T-helper 2 cell (primary cell): Measurements from ENCODE around the gene C1R.
A peak's percentile ranks its signal among the peaks of the same experiment; 100 is the strongest.
"Not testable (repeated sequence)": the region's sequence is repeated elsewhere in the genome, so short reads cannot be mapped to it uniquely, and the experiment has no call there.

Source experiments
- DNase-seq, 5 experiments: peaks; one replicate each; pipeline versions ENCODE4 v3.0.0 to v3.0.0-alpha.2; 2012 to 2022

C1R gene

DNA sequence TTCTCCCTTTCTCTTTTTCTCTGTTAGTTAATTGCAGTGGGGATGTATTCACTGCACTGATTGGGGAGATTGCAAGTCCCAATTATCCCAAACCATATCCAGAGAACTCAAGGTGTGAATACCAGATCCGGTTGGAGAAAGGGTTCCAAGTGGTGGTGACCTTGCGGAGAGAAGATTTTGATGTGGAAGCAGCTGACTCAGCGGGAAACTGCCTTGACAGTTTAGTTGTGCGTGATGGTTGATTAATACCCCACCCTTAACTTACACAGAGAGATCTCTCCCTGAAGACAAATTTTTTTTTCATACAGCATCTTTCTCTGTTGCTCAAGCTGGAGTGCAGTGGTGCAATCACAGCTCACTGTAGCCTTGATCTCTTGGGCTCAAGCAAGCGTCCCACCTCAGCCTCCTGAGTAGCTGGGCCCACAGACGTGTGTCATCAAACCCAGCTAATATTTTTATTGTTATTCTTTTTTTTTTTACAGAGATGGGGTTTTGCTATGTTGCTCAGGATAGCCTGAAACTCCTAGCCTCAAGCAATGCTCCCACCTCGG lies 27.1 kb downstream of the C1R start:
- DNase-seq = no peak

DNA sequence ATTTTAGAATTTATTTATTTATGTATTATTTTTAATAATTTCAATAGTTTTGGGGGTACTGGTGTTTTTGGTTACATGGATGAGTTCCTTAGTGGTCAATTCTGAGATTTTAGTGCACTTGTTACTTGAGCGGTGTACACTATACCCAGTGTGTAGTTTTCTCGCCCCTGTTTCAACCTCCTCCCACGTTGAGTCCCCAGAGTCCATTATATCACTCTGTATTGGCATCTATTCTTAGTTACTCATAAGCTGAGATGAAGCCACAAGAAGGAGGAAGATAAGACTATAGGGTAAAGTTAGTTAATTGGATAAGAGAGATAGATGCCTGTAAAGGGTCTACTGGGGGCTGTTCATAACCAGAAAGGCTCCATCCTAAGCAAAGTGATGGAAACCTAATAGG lies 27.7 kb downstream of the C1R start:
- DNase-seq = no peak

DNA sequence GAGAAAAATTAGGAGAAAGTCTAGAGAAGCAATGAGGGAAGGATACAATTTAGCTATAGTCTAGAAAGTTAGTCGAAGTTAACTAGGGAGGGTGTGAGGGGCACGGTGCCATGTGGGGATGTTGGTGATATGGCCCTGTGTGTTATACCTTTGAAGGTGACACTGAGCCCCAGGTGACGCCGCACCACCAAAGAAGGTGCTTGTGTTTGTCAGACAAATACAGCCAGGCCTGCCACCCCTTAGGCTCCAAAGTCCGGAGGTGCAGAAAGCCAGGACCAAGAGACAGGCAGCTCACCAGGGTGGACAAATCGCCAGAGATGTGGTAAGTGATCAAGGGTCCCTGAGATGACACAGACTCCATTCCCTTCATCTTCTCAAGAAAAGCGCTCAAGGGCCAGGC lies 30.6 kb downstream of the C1R start:
- no peak for DNase-seq

DNA sequence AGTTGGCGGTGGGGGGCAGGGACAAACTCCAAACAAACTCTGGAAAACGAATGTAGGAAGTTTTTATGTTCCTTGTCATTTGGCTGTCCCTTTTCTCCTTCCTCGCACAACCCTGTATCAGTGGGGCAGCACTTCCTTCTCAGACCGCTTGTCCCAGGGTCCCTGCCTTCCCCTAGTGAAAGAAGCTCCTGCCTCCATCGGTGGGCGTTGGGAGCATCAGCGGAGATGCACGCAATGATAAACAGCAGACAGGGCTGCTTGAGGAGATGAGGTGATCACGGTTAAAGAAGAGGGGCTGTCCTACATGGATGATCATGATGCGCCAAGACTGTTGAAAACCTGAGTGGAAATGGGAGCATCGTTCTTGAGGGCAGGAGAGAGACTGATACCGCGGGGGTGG lies 31.1 kb downstream of the C1R start:
- no peak for DNase-seq

DNA sequence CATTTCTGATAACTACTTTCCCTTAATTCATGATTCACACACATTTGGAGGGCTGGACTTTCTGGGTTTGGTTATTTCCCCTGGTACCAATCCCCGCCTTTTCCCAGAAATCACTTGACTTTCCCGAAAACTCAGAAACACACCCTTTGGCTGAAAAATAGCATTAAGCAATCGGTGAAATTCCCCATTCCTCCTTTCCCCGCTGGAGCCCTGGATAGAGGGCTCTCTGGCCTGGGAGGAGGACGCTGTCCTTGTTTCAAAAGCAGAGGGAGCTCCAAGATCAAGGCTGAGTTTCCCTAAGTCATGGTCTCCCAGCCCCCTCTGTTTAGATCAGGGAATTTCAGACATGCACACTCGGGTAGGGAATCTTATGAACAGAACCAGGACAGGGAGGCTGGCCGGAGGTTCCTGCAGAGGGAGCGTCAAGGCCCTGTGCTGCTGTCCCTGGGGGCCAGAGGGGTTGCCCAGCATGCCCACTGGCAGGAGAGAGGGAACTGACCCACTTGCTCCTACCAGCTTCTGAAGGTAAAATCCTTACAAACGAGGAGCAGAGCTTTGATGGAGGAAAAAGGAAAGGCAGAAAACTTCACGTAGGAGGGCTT lies 31.8 kb downstream of the C1R start, which contains the start of gene C1S:
TSS of gene C1S (plus strand) at position 366 of the 602 bp plus-strand sequence. CDS start 1,195 bp downstream, outside the sequence.
- no peak for DNase-seq

DNA sequence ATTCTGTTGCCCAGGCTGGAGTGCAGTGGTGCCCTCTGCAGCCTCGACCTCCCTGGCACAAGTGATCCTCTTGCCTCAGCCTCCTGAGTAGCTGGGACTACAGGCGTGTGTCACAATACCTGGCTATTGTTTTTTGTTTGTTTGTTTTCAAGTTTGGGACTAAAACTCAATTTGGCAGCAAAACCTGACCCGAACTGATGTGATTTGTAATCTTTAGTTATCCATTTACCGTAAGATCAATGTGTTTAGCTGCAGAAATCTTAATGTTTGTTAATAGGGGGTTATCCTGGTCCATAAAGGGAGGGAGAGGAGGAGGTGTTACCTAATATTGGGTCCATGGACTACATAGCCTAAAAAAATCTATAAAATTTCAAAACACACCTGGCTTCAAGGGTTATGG lies 32.5 kb downstream of the C1R start:
- no peak for DNase-seq

DNA sequence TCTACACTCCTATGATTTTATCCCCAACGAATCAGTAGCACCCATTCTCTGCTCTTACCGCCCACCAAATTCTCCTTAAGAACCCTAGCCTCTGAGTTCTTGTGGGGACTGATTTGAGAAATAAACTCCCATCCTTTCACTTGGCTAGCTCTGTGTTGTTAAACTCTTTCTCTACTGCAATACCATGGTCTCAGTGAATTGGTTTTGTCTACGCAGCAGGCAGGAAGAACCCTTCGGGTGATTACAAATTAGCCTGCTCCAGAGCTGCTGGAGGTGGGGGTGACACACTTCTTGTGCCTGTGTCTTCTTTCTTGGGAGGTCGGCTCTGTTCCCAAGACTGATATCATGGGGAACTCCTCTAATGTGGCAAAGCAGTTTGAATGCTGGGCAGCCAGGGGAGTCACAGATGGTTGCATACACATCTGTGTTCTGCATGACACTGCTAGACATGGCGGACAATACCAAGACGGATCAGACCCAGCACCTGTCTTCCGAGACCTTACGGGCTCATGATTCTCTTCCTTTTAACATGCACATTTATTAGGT lies 33.3 kb downstream of the C1R start:
- DNase-seq = no peak

DNA sequence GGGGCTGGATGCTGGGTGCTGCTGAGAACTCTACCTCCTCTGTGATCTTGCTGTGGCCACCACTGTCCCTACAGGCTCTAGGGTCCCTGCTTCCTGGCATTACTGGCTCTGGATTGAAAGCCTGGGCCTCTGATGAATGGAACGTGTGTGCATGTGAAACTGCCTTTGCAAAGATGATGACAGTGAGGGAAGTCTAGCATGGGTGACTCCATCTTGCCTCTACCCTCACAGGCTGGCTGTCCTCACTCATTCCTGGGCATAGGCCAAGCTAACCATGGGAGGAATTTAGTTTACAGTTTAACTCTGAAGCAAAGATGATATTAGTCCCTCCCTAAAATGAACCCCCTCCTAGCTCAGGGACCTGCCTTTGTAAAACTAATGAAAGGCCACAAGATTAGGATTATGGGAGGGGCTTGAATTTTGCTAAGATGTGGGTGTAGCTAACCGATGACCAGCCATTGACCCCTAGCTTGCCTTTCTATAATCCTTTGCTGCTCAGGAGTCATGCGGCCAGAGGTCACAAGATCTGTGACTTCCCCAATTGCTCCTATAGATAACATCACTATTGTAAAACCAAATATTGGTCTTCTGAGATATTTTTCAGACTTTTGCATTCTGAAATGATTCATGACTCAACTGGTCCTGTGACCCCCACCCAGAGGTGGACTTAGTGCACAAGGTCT lies 33.9 kb downstream of the C1R start:
- DNase-seq = no peak

DNA sequence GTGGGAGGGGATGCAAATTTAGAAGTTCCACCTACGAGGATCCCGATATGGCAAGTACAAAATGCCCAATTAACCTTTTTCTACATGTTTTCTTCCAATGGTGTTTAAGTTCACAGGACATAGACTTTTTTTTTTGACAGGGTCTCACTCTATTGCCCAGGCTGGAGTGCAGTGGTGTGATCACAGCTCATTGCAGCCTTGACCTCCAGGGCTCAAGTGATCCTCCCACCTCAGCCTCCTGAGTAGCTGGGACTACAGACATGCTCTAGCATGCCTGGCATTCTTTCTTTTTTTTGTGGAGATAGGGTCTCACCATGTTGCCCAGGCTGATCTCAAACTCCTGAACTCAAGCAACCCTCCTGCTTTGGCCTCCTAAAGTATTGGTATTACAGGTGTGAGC lies 36.5 kb downstream of the C1R start:
- DNase-seq = not testable (repeated sequence)

DNA sequence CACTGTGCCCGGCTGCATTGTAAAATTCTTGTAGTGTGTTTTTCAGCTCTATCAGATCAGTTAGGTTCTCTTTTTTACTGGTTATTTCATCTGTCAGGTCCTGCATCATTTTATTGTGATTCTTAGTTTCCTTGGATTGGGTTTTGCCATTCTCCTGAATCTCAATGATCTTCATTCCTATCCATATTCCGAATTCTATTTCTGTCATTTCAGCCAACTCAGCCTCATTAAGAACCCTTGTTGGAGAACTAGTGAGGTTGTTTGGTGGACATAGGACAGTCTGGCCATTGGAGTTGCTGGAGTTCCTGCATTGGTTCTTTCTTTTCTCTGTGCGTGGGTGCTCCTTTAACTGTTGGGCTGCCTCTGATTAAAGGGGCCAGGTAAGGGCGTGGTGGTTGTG lies 37.3 kb downstream of the C1R start:
- no peak for DNase-seq

DNA sequence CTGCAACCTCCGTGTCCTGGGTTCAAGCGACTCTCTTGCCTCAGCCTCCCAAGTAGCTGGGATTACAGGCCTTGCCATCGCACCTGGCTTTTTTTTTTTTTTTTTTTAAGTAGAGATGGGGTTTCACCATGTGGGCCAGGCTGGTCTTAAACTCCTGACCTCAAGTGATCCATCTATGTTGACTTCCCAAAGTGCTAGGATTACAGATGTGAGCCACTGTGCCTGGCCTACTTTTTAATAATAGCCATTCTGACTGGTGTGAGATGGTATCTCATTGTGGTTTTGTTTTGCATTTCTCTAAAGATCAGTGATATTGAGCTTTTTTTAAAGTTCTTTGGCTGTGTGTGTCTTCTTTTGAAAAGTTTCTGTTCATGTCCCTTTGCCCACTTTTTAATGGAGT lies 42.3 kb downstream of the C1R start:
- not testable (repeated sequence) for DNase-seq

DNA sequence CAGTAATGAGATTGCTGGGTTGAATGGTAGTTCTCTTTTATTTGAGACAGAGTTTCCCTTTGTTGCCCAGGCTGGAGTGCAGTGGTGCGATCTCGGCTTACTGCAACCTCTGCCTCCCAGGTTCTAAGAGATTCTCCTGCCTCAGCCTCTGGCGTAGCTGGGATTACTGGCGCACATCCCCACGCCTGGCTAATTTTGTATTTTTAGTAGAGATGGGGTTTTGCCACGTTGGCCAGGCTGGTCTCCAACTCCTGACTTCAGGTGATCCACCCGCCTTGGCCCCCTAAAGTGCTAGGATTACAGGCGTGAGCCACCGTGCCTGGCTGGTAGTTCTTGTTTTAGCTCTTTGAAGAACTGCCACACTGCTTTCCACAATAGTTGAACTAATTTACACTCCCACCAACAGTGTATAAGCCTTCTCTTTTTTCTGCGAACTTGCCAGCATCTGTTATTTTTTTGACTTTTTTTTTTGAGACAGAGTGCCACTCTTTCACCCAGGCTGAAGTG lies 42.7 kb downstream of the C1R start:
- not testable (repeated sequence) for DNase-seq

DNA sequence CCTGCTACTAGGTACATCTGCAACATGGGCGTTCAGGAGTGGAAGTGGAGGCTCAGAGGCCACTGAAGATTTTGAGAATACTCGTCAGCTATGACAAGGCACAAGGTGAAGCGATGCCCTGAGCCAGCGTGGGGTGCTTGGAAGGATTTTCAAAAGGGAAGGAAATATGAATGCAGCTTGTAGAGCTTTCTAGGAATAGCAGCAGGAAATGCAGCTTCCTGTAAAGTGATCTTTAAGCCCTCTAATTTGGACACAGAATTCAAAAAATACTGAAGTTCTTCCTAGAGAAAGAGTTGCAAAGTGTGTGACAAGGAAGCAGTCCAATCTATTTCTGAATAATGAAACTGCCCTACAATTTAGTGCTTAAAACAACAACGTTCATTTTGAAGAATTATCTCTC lies 44.9 kb downstream of the C1R start:
- no peak for DNase-seq

DNA sequence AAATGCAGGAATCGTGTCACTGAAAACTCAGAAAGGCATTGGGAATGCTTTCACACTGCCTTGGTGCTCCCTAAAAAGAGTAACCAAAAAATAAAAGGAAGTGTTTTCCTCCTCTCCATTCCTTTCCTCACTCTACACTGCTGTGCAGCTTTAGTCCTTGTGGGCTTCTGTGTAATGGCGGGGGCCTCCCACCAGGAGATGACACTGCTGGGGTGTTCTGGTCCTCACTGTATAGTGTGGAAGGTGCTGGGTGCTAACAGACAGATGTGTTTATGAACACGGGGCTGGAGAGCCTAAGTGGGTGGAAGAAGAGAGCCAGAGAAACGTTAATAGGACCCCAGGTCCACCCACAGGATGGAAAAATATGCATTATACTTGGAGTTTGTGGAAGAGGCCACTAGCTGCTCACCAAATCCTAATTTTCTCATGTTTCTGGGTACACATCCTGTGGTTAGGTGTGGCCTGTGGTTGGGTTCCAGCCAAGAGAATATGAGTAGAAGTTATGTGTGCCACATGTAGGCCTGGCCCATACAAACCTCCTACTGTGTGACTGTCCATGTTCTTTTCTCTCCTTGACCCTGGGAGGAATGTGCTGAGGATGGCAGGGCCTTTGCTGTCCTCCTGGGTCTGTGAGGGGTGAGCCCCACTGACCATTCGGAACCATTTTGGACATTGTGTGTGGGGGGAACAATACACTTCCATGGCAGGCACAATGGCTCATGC lies 45.7 kb downstream of the C1R start:
- DNase-seq = no peak

DNA sequence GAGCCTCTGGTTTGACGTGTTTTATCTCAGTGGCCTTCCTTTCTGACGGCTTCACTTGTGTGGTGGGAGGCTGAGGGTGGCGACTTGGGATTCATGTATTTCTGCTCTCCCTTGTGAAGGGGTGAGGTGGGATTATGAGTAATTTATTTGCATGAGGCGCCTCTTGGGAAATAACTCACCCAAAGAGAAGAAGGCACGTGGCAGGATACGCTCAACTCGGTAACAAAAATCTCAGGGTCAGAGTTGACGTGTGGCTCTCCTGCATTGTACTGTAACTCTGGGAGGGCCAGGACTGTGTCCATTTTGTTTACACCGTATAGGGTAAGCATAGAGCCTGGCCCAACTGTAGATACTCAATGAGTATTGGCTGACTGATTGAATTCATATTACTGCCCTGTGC lies 46.3 kb downstream of the C1R start:
- DNase-seq = no peak

DNA sequence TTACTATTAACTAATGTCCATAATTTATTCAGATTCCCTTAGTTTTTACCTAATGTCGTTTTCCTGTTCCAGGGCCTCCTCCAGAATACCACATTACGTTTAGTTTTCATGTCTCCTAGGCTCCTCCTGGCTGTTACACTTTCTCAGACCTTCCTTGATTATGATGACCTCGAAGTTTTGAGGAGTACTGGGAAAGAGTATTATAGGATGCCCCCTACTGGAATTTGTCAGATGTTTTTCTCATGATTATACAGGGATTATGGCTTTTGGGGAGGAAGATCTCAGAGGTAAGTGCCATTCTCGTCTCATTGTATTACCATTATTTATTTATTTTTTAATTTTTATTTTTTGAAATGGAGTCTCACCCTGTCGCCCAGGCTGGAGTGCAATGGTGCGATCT lies 49.4 kb downstream of the C1R start:
- peak in 2 of 5 experiments; percentile 2 to 7 for DNase-seq

DNA sequence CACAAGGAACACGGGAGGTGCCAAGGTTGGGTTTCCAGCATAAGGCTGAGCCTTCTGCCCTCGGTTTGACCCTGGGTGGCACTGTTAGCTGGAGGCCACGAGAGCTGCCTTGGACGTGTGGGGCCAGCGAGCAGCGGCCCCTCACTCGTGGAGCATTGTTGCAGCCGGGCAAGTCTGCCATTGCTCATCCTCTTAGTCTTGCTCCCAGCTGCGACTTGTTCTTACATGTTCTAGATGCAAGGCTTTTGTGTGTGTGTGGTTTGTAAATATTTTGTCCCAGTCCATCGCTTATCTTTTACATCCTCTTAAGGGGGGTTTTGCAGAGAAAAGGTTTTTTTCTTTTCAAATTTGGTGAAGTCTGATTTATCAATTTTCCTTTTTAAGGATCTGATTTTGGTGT lies 52.8 kb downstream of the C1R start:
- no peak for DNase-seq

DNA sequence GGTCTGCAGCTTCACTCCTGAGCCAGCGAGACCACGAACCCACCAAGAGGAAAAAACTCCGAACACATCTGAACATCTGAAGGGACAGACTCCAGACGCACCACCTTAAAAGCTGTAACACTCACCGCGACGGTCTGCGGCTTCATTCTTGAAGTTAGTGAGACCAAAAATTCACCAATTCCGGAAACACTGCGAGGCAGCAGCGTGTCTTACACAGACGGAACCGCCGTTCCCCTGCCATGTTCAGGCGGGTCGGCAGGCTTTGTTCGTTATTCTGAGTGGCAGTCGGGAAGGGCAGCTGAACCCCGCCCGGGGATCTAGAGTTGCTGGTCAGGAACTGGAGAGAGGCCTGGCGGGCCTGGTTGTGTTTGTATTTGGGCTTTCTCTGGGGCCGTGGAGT lies 53.7 kb downstream of the C1R start:
- no peak for DNase-seq

DNA sequence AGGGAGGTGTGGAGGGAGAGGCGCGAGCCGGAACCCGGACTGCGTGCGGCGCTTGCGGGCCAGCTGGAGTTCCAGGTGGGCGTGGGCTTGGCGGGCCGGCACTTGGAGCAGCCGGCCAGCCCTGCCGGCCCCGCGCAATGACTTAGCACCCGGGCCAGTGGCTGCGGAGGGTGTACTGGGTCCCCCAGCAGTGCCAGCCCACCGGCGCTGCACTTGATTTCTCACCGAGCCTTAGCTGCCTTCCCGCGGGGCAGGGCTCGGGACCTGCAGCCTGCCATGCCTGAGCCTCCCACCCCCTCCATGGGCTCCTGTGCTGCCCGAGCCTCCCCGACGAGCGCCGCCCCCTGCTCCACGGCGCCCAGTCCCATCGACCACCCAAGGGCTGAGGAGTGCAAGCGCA lies 54.8 kb downstream of the C1R start:
- DNase-seq = not testable (repeated sequence)

DNA sequence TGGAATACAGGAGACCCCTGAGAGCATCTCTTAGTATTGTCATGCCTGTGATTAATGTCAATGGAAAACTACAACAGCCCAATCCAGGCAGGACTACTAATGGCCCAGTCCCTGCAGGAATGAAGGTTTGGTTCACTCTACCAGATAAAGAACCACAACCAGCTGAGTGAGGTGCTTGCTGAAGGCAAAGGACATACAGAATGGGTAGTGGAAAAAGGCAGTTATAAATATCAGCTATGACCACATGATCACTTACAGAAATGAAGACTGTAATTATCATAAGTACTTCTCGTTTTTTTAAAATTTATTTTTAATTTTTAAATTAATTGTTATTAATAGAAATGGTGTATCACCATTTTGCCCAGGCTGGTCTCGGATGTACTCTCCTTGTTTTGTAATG lies 56.8 kb downstream of the C1R start:
- no peak for DNase-seq

DNA sequence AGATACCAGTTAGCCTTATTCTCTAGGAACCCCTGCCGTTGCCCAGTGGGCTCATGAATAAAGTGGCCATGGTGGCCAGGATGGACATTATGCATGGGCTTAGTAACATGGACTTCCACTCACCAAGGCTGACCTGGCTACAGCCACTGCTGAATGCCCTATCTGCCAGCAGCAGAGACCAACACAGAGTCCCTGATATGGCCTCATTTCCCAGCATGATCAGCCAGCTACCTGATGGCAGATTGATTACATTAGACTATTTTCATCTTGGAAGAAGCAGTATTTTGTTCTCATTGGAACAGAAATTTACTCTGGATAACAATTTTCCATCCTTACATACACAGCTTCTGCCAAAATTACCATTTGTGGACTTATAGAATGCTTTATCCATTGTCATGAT lies 57.8 kb downstream of the C1R start:
- DNase-seq = no peak

DNA sequence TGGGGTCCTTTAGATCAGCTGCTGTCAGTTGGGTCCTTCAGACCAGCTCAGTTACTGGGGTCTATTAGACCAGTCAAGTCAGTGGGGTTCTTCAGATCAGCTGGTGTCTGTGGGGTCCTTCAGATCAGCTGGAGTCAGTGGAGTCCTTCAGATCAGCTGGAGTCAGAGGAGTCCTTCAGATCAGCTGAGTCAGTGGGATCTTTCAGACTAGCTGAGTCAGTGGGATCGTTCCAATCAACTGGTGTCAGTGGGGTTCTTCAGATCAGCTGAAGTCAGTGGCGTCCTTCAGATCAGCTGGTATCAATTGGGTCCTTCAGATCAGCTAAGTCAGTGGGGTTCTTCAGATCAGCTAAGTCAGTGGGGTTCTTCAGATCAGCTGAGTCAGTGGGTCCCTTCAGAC lies 59.3 kb downstream of the C1R start:
- DNase-seq = no peak

DNA sequence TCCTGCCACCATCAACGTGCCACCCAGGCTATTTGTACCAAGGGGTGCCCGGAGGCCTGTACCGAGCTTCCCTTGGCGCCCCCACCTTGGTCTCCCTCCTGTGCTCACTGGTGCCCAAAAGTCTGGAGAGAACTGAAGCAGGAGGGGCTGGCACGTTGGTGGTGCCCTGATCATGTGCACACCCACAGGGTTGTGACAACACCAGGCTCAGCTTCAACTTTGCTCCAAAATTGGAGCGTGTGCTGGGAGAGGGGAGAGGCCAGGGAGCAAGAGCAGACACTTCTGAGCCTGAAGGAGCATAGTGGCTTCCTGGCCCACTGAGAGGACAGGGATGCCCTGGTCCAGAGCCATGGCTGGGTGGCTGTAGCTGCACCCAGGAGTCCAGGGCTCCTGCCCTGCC lies 60.9 kb downstream of the C1R start:
- DNase-seq = no peak
